Lung (tissue), 12 donors: Measurements from ENCODE around the gene MLF1. TPM values are rescaled to one million over a fixed set of nuclear protein-coding genes. Genes with fewer than 3 reads are reported as not detected.

Experiments used
- ATAC-seq: fragments of 200-7000 bp; cut with Tn5 transposase; one replicate; pipeline ENCODE4 v1.9.1; 2020; ENCODE audit warnings: moderate number of reproducible peaks; ENCODE audit not compliant: insufficient read depth, low FRiP score
- DNase-seq, 3 donors: peaks; one replicate each; pipeline ENCODE4 v3.0.0-alpha.2; 2013 to 2017
- H3K27ac ChIP-seq, 2 donors: one replicate each; pipeline ENCODE4 v1.5.1; 2013; ENCODE audit warnings: mild to moderate bottlenecking in 2 of 2, moderate library complexity in 2 of 2, control low read depth in 1 of 2, inconsistent platforms in 1 of 2, low read depth in 1 of 2, low read length in 1 of 2
- H3K27me3 ChIP-seq, 3 donors: one replicate each; pipeline ENCODE4 v1.5.1; 2013; ENCODE audit warnings: low read length in 2 of 3; ENCODE audit not compliant: control insufficient read depth in 3 of 3, insufficient read depth in 3 of 3
- H3K36me3 ChIP-seq, 4 donors: one replicate each; pipeline ENCODE4 v1.5.1; 2013; ENCODE audit warnings: low read length in 4 of 4, mild to moderate bottlenecking in 1 of 4, moderate library complexity in 1 of 4; ENCODE audit not compliant: control insufficient read depth in 4 of 4, insufficient read depth in 4 of 4
- H3K4me1 ChIP-seq, 5 donors: one replicate each; pipeline ENCODE4 v1.5.1; 2013; ENCODE audit warnings: low read length in 5 of 5, mild to moderate bottlenecking in 2 of 5, moderate library complexity in 1 of 5; ENCODE audit not compliant: control insufficient read depth in 5 of 5, insufficient read depth in 5 of 5
- H3K4me3 ChIP-seq: one replicate; pipeline ENCODE4 v1.5.1; 2013; ENCODE audit warnings: mild to moderate bottlenecking, control low read depth, moderate library complexity
- H3K9ac ChIP-seq, 2 donors: one replicate each; pipeline ENCODE4 v1.5.1; 2013; ENCODE audit warnings: low read length in 2 of 2, control low read depth in 1 of 2; ENCODE audit not compliant: insufficient read depth in 1 of 2
- H3K9me3 ChIP-seq, 4 donors: one replicate each; pipeline ENCODE4 v1.5.1; 2013; ENCODE audit warnings: low read length in 3 of 4, mild to moderate bottlenecking in 1 of 4, moderate library complexity in 1 of 4; ENCODE audit not compliant: control insufficient read depth in 4 of 4, insufficient read depth in 3 of 4
- WGBS, 2 donors: extraction: QIAGEN DNeasy Blood & Tissue Kit; methylation state at CpG; one replicate each; pipeline ENCODE4 v1.1.7; 2013; 5-methylcytosine and 5-hydroxymethylcytosine counted together
- polyA plus RNA-seq, 2 donors: library from polyadenylated mRNA; stranded (reverse); fragments of 200-250 nt; gene quantifications; one replicate each; pipeline ENCODE4 v1.2.1, GENCODE V29; 2013
- total RNA-seq, 2 donors: library from RNA; depleted of rRNA in 1 of 2; stranded (reverse); fragments of >200 nt in 1 of 2; gene quantifications; one replicate each; pipeline ENCODE4 v1.2.1, GENCODE V29; 2014 to 2021
- TF ChIP-seq, protein P1 (sequence below): IDR thresholded peaks from 2 replicates; pipeline ENCODE4 v1.5.1; 2012; ENCODE audit warnings: mild to moderate bottlenecking; ENCODE audit errors: control extremely low read depth, extremely low read depth
- donor health status: control.
- donor health status: control.
- donor health status: Bipolar disorder and iron deficiency.
- donor health status: healthy.
- donor health status: DM: yes; HTN: yes; CAD: no.

The MLF1 gene
- total and polyA plus RNA-seq, 4 donors = 12.7 to 35.3 (median 26.0) TPM

DNA sequence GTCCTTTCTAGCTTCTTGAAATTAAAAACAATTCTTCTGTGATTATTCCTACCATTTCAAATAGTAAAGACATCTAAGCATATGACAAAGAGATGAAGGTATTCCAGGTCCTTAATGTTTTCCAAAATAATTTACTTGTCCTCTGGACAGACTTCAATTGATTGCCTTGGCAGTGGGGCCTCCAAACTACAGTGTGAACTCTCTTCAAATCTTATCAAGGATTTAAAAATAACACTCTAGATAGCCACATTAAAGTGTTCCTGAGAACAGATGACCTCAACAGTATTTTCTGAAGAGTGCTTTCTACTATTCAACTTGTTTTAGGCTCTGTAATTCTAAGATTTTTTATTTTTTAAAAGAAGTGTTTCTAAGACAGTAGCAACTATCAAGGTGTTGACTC, 7.9 kb upstream of the MLF1 start:
- Histone ChIP-seq H3K27me3 (no peaks in the 10 kb centered on the region), H3K9me3 (no peaks in the 10 kb centered on the region), H3K36me3 (no peaks in the 10 kb centered on the region), H3K4me3 (no peak overlapping the region), H3K27ac (no peak overlapping the region), H3K4me1 (peaks cover 0 to 3% (median 0%) of the 10 kb centered on the region in 5 donors), H3K9ac (no peak overlapping the region)
- ATAC-seq = no peak
- DNase-seq = no peak
- TF ChIP-seq, protein P1, sequence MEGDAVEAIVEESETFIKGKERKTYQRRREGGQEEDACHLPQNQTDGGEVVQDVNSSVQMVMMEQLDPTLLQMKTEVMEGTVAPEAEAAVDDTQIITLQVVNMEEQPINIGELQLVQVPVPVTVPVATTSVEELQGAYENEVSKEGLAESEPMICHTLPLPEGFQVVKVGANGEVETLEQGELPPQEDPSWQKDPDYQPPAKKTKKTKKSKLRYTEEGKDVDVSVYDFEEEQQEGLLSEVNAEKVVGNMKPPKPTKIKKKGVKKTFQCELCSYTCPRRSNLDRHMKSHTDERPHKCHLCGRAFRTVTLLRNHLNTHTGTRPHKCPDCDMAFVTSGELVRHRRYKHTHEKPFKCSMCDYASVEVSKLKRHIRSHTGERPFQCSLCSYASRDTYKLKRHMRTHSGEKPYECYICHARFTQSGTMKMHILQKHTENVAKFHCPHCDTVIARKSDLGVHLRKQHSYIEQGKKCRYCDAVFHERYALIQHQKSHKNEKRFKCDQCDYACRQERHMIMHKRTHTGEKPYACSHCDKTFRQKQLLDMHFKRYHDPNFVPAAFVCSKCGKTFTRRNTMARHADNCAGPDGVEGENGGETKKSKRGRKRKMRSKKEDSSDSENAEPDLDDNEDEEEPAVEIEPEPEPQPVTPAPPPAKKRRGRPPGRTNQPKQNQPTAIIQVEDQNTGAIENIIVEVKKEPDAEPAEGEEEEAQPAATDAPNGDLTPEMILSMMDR = no peak

DNA sequence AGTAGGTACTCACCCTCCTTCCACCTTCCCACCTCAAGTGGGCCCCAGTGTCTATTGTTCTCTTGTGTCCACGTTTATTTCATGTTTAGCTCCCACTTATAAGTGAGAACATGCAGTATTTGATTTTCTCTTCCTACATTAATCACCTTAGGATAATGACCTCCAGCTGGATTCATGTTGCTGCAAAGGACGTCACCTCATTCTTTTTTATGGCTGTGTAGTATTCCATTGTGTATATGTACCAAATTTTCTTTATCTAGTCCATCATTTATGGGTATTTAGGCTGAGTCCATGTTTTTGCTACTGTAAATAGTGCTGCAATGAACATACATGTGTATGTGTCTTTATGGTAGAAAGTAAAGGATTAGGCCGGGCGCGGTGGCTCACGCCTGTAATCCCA, 5.9 kb upstream of the MLF1 start:
- Histone ChIP-seq H3K36me3 (no peaks in the 10 kb centered on the region), H3K4me1 (peaks cover 0 to 8% (median 0%) of the 10 kb centered on the region in 5 donors), H3K27me3 (peaks cover 0 to 2% (median 0%) of the 10 kb centered on the region in 3 donors), H3K9me3 (no peaks in the 10 kb centered on the region), H3K4me3 (no peak overlapping the region), H3K9ac (no peak overlapping the region), H3K27ac (no peak overlapping the region)
- no peak for ATAC-seq
- 93 to 97% methylated on average over 6 of the region's 6 CpGs for WGBS, 2 donors
- DNase-seq = no peak
- TF ChIP-seq, protein P1 = no peak

DNA sequence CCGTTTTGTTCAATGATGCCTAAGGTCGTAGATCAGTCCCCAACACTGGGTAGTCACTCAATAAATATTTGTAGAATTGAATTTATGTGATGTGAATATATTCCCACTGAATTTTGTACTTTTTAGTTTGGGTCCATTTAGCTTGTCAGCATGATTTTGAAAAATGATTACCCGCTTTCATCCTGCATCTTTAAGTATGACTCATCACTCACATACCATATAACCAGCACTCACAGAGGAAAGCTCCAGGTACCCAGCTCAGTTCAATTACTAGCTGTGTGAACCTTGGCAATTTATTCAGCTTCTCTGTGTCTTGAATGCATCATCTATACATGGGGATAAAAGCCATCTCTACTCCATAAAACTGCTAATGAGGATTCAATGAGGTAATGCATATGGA, 2.2 kb upstream of the MLF1 start:
- ATAC-seq = no peak
- 87 to 88% methylated on average over 3 of the region's 3 CpGs for WGBS, 2 donors
- Histone ChIP-seq H3K9me3 (no peaks in the 10 kb centered on the region), H3K27me3 (peaks cover 0 to 2% (median 0%) of the 10 kb centered on the region in 3 donors), H3K36me3 (no peaks in the 10 kb centered on the region), H3K27ac (no peak overlapping the region), H3K9ac (no peak overlapping the region), H3K4me1 (peaks cover 0 to 12% (median 5%) of the 10 kb centered on the region in 5 donors), H3K4me3 (no peak overlapping the region)
- TF ChIP-seq, protein P1 = no peak
- no peak for DNase-seq

DNA sequence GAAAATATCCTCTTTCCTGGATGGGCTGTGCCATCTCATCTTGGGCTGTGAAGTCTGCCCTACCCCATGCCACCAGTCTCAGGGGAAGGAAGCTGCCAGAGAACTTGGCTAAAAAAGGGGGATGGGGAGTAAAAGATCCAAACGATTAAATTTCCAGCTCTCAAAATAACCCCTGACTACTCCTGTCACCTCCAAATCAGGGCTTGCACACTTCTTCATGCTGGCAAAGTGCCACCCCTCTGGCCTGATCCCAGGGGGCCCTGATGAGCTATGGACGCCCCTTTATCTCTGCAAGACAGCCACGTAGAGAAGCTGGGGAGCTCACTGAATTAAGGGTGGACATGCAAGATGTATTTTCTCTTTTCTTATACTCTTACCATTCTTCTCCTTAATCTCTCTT, 1.2 kb upstream of the MLF1 start:
- H3K4me1 ChIP-seq = peaks cover 0 to 12% (median 5%) of the 10 kb centered on the region in 5 donors
- DNase-seq (peak in 2 of 3 donors; percentile 2 to 24), ATAC-seq (no peak)
- H3K9ac ChIP-seq = no peak overlapping the region
- 56 to 59% methylated on average over 3 of the region's 3 CpGs for WGBS, 2 donors
- H3K4me3 ChIP-seq = no peak overlapping the region
- H3K27ac ChIP-seq = peak overlapping the region in 1 of 2 donors; percentile 21
- H3K27me3 ChIP-seq = peaks cover 0 to 2% (median 0%) of the 10 kb centered on the region in 3 donors
- TF ChIP-seq, protein P1 = no peak
- no peaks in the 10 kb centered on the region for H3K36me3 ChIP-seq
- H3K9me3 ChIP-seq = no peaks in the 10 kb centered on the region
